ENCODE measurements around the gene PTGDR2. TPM values are rescaled to one million over a fixed set of nuclear protein-coding genes. Genes with fewer than 3 reads are reported as not detected.
A peak's percentile ranks its signal among the peaks of the same experiment; 100 is the strongest.

Gene PTGDR2
- total RNA-seq, 8 experiments from 2014 or later = 0.27 to 4.6 (median 0.42) TPM

DNA sequence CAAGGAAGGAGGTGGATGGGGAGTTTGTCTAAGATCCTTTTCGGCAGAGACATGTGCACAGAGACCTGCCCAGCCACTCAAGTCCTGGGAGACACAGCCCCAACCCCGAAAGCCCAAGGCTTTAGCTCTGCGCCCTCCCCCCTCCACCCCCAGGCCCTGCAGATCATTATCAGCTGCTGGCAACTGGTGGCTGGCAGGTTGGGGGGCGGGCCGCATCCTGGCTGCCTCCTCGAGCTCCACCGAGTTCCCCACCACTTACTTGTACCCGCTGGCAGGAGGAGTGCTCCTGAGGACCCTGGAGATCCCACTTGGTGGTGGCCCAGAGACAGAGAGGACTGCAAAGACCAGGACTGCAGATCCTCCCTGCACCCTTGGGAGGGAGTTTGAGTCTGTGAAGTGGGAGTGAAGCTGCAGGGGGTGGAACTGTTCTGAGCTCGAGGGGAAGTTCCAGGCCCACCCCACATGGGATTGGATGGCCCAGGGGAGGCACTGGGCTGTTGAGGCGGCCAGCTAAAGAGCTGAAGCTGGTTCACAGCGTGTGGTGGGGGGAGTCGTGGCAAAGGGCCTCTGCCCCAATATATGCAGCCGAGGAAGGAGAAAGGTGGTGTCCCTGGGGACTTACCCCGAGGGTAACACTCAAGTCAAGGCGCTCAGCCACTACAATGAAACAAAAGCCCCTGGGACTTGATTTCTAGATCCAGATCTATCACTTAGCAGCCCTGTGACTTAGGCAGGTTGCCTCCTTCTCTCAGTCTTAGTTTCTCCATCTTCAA is 33.7 kb downstream of the PTGDR2 start:
- H3K4me1 ChIP-seq (replicated peaks in 1 of 2) = no peaks in the 10 kb centered on the region
- in situ Hi-C loops (cut with MboI; ENCODE audit: low pct_unique_long_range_greater_than_20kb in 2 of 9, low sequenced_read_pairs in 9 of 9, unreplicated experiment in 9 of 9) = no loop called here
- 39 to 90% (median 73%) methylated on average over 2 to 7 of the region's 15 CpGs; no CpG with 5 or more reads in 4 of the 10 experiments for WGBS, 10 experiments
- ATAC-seq (replicated peaks in 6 of 8) = no peak
- H3K4me3 ChIP-seq = no peak overlapping the region
- H3K27ac ChIP-seq = no peak overlapping the region

DNA sequence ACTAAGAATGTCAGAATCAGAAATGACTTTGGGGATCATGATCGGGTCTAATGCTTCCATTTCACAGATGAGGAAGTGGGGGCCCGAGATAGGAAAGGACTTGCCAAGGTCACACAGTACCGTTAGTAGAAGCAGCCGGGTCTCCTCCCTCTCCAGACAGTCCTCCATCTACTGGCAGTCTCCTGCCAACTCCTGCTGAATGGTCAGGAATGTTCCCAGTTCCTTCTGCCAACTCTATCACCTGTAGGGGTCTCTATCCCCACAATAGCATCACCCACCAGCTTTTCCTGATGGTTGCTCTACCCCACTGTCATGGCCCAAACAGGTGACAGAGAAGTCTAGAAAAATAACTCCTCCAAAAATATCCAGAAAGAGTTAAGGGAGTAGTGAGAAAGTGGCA is 37.7 kb downstream of the PTGDR2 start:
- in situ Hi-C loops (cut with MboI; ENCODE audit: low pct_unique_long_range_greater_than_20kb in 2 of 9, low sequenced_read_pairs in 9 of 9, unreplicated experiment in 9 of 9) = no loop called here
- 8 to 92% (median 76%) methylated on average over 3 to 4 of the region's 4 CpGs; no CpG with 5 or more reads in 5 of the 10 experiments for WGBS, 10 experiments
- Histone ChIP-seq H3K4me3 (no peak overlapping the region), H3K27ac (no peak overlapping the region), H3K4me1 (replicated peaks in 1 of 2) (no peaks in the 10 kb centered on the region)
- no peak for ATAC-seq (replicated peaks in 6 of 8)

DNA sequence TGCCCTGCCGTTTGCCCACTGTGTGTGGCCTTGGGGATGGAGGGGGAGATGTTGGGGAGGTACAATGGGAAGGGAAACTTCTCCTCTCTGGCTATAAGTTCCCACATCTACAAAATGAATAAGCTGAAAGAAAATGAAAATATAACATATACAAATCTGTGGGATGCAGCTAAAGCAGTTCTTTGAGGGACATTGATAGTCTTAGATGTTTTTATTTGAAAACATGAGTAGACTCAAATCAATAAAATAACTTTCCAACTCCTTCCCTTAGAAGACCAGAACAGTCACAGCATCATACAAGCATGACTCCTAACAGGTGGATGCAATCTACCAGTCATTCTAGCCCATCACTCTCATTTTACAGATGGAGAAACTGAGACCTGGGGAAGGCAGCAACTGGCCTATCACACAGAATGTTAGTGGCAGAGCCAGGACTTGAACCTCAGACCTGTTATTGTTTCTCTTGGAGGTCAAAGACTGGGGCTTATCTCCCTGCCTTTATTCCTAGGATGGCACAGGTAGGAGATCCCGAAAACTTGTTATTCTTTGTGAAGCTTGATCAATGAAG is 39.1 kb downstream of the PTGDR2 start:
- no peak for ATAC-seq (replicated peaks in 6 of 8)
- 29 to 100% (median 80%) methylated on average over 1 to 2 of the region's 2 CpGs; no CpG with 5 or more reads in 1 of the 10 experiments for WGBS, 10 experiments
- in situ Hi-C loops (cut with MboI; ENCODE audit: low pct_unique_long_range_greater_than_20kb in 2 of 9, low sequenced_read_pairs in 9 of 9, unreplicated experiment in 9 of 9) = no loop called here
- no peak overlapping the region for H3K27ac ChIP-seq
- no peaks in the 10 kb centered on the region for H3K4me1 ChIP-seq (replicated peaks in 1 of 2)
- H3K4me3 ChIP-seq = no peak overlapping the region

DNA sequence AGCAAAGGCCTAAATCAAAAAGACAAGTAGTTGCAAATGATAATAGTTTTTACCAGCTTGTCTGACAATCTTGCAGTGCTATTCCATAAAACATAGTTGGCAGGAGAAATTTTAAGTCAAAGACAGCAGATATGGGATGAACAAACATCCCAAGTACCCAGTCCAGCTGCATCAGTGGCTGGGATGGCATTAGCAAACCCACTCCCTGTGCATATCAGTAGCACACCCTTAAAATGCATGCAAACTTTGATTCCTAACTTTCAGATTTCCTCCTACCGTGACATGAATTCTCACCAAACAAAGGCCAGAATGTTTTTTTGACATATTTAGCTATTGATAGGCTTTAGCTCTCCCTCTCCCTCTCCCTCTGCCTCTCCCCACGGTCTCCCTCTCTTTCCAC is 41.6 kb downstream of the PTGDR2 start:
- in situ Hi-C loops (cut with MboI; ENCODE audit: low pct_unique_long_range_greater_than_20kb in 2 of 9, low sequenced_read_pairs in 9 of 9, unreplicated experiment in 9 of 9) = no loop called here
- H3K4me1 ChIP-seq (replicated peaks in 1 of 2) = no peaks in the 10 kb centered on the region
- peak in 2 of 8 experiments; percentile 53 to 55 for ATAC-seq (replicated peaks in 6 of 8)
- H3K4me3 ChIP-seq = no peak overlapping the region
- H3K27ac ChIP-seq = no peak overlapping the region
- WGBS, 10 experiments = 20 to 73% (median 67%) methylated on average over 1 to 2 of the region's 2 CpGs; no CpG with 5 or more reads in 6 of the 10 experiments

DNA sequence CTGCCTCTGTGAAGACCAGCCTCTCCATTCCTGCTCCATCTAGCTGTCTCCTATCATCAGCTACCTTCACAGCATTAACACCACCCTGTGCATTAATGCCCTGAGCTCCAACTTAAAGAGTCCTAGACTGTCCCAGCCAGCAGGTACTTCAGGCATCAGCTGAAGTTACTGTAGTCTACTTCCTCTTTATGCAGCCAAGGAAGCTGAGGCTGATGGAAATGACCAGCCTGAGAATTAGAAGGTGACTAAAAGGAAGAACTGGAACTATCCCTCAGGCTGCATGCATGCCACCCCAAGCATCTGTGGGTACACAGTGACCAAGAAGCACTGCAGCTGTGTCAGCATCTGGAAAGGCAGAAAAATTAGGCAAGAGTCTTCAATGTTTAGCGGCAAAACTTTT is 42.4 kb downstream of the PTGDR2 start:
- no peak overlapping the region for H3K4me3 ChIP-seq
- H3K4me1 ChIP-seq (replicated peaks in 1 of 2) = no peaks in the 10 kb centered on the region
- 0 to 100% (median 86%) methylated on average over 1 of the region's 1 CpG; no CpG with 5 or more reads in 7 of the 10 experiments for WGBS, 10 experiments
- H3K27ac ChIP-seq = no peak overlapping the region
- in situ Hi-C loops (cut with MboI; ENCODE audit: low pct_unique_long_range_greater_than_20kb in 2 of 9, low sequenced_read_pairs in 9 of 9, unreplicated experiment in 9 of 9) = no loop called here
- no peak for ATAC-seq (replicated peaks in 6 of 8)

DNA sequence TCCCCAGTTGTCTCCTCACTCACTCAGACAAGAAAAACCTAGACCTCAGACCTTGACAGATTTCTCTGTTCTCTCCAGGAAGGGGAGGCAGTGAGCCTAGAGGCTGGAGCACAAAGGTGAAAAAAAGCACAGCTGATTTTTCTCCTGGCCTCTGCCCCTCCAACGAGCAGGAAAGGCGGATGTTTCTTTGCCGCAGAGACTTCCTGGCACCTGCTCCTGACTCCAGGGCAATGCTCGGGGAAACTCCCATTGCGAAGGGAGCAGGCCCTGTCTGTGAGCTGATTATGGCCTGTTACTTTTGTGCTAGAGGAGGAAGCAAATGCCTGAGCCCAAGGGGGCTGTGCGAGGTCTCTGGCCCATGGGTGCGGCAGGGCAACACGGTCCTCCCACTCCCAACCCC is 45.2 kb downstream of the PTGDR2 start:
- no peaks in the 10 kb centered on the region for H3K4me1 ChIP-seq (replicated peaks in 1 of 2)
- in situ Hi-C loops (cut with MboI; ENCODE audit: low pct_unique_long_range_greater_than_20kb in 2 of 9, low sequenced_read_pairs in 9 of 9, unreplicated experiment in 9 of 9) = no loop called here
- no peak overlapping the region for H3K27ac ChIP-seq
- H3K4me3 ChIP-seq = no peak overlapping the region
- no peak for ATAC-seq (replicated peaks in 6 of 8)
- 30 to 83% (median 60%) methylated on average over 2 to 6 of the region's 8 CpGs; no CpG with 5 or more reads in 5 of the 10 experiments for WGBS, 10 experiments

DNA sequence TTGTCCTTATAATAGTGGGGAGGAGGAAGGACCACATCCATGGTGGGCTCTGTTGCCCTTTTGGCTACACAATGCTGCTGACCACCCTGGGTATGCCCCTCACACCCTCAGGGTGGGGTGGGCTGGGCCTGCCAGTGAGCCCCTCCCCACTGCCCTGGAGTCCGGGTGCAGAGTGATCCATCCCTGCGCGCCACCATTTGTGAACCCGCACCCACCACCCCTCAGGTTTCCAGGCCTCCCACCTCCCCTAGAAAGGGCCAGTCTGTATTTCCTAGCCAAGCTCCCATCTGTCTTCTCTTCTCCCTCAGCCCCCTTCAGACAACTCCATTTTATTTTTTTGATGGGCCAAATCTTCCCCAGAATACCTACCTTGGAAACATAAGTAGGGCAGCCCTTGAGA is 45.6 kb downstream of the PTGDR2 start:
- 79 to 94% methylated on average over 3 of the region's 4 CpGs; no CpG with 5 or more reads in 8 of the 10 experiments for WGBS, 10 experiments
- Histone ChIP-seq H3K4me1 (replicated peaks in 1 of 2) (no peaks in the 10 kb centered on the region), H3K4me3 (no peak overlapping the region), H3K27ac (no peak overlapping the region)
- no peak for ATAC-seq (replicated peaks in 6 of 8)
- in situ Hi-C loops (cut with MboI; ENCODE audit: low pct_unique_long_range_greater_than_20kb in 2 of 9, low sequenced_read_pairs in 9 of 9, unreplicated experiment in 9 of 9) = no loop called here

DNA sequence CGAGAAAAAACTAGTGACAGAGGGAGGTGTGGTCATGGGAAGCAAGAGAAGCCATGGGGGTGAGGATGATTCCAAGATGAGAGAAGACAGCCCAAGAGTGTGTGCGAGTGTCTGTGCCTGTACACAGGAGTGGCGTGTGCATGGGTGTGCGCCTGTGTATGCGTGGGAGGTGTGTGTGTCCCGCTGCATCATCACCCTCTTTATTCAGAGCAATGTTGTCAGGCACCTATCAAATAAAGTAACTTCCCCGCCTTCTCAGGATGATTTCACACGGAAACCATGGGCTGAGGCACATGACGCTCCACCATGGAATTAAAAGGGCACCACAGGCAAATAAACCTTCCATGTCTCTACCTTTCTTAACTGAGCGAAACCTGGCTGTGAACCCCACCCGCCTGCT is 46.1 kb downstream of the PTGDR2 start:
- Histone ChIP-seq H3K4me1 (replicated peaks in 1 of 2) (no peaks in the 10 kb centered on the region), H3K27ac (no peak overlapping the region), H3K4me3 (no peak overlapping the region)
- in situ Hi-C loops (cut with MboI; ENCODE audit: low pct_unique_long_range_greater_than_20kb in 2 of 9, low sequenced_read_pairs in 9 of 9, unreplicated experiment in 9 of 9) = no loop called here
- ATAC-seq (replicated peaks in 6 of 8) = no peak
- 49 to 95% (median 64%) methylated on average over 3 to 7 of the region's 11 CpGs; no CpG with 5 or more reads in 7 of the 10 experiments for WGBS, 10 experiments

DNA sequence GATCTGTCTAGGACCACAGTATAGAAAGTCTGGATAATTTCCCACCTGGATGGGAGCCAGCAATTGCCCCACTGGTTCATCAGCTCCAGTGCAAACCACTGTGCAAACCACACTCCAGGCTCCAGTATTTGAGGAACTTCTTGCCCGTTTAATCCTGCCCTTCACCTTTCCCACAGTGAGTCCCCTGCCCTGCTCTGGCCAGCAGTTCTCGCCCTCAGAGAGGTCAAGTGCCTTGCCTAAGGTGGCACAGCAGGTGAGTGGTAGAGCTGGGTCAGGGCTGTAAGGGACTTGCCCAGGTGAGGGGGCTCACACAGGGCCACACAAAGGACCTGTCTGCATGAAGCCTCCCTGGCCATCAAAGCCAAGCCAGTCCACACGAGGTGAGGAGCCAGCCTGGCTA is 46.5 kb downstream of the PTGDR2 start:
- 43 to 80% (median 49%) methylated on average over 1 to 3 of the region's 3 CpGs; no CpG with 5 or more reads in 6 of the 10 experiments for WGBS, 10 experiments

DNA sequence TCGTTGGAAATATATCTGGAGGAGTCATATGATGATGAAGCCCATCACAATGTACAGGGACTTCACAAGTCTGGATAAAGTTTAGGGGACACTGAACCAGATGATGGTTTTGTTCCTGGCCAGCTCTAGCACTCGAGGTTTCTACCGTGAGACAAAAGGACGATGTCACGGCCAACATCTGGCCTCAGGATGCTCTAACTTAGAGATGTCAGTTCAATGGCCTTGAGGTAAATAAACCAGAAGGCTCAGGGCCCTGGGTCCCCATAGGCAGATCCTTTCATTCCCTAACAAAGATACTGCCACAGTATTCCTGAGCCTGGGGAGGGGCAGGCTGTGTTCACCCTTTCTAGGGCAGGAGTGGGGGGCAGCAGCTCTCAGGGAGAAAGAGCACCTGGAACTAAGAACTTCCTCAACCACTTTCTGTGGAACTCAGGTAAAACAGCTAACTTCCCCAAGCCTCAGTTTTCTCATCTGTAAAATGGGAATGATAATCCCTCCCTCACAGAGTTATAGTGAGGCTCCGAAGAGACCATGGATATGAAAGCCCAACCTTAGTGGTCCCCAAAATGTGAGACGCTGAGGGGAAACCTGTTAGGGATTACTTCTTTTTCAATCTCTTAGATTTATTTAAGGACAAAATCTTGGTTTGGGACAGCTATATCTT is 52.3 kb downstream of the PTGDR2 start:
- Histone ChIP-seq H3K4me1 (replicated peaks in 1 of 2) (no peaks in the 10 kb centered on the region), H3K4me3 (no peak overlapping the region), H3K27ac (no peak overlapping the region)
- 24 to 100% (median 71%) methylated on average over 1 to 6 of the region's 7 CpGs; no CpG with 5 or more reads in 1 of the 10 experiments for WGBS, 10 experiments
- no peak for ATAC-seq (replicated peaks in 6 of 8)
- in situ Hi-C loops (cut with MboI; ENCODE audit: low pct_unique_long_range_greater_than_20kb in 2 of 9, low sequenced_read_pairs in 9 of 9, unreplicated experiment in 9 of 9) = no loop called here

More for the DNA sequence above, 46.5 kb downstream of the PTGDR2 start:
- no peaks in the 10 kb centered on the region for H3K4me1 ChIP-seq (replicated peaks in 1 of 2)
- no peak overlapping the region for H3K4me3 ChIP-seq
- ATAC-seq (replicated peaks in 6 of 8) = no peak
- H3K27ac ChIP-seq = no peak overlapping the region
- in situ Hi-C loops (cut with MboI; ENCODE audit: low pct_unique_long_range_greater_than_20kb in 2 of 9, low sequenced_read_pairs in 9 of 9, unreplicated experiment in 9 of 9) = no loop called here

DNA sequence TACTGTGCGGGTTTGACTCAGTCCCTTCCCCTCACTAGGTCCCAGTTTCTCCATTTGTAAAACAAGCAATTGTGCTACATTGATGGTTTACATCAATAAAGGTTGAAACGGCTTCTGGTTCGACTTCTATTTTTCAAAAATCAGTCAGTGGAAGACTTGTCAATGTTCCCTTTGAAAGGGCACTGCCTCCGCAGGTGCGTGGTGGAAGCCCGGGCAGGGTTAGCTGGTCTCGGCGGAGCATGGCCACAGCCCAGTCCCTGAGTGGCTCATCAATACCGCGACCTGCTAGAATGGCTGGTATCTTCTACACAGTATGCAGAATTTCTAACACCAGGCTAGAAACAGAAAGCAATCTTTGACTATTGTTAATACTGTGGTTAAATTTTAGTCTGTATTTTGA is 54.6 kb downstream of the PTGDR2 start:
- WGBS, 10 experiments = 61 to 93% (median 88%) methylated on average over 2 to 7 of the region's 10 CpGs; no CpG with 5 or more reads in 1 of the 10 experiments
- H3K4me1 ChIP-seq (replicated peaks in 1 of 2) = no peaks in the 10 kb centered on the region
- H3K27ac ChIP-seq = no peak overlapping the region

More for the DNA sequence above, 54.6 kb downstream of the PTGDR2 start:
- H3K4me3 ChIP-seq = no peak overlapping the region
- in situ Hi-C loops (cut with MboI; ENCODE audit: low pct_unique_long_range_greater_than_20kb in 2 of 9, low sequenced_read_pairs in 9 of 9, unreplicated experiment in 9 of 9) = no loop called here
- no peak for ATAC-seq (replicated peaks in 6 of 8)

All from motor neuron (in vitro differentiated cells).